ENCODE measurements around the gene IGFBP6. TPM values are rescaled to one million over a fixed set of nuclear protein-coding genes. Genes with fewer than 3 reads are reported as not detected.

The IGFBP6 gene
- total RNA-seq, 2 donors from 2014 or later: 189 to 532 TPM

GRCh38 chr12:53100466-53101151 lies 3.1 kb downstream of the IGFBP6 start:
- Histone ChIP-seq H3K4me3 (no peak overlapping the region), H3K4me1 (replicated peaks) (peaks cover 5% of the 10 kb centered on the region), H3K36me3 (no peaks in the 10 kb centered on the region), H3K27me3 (replicated peaks; ENCODE audit: insufficient read depth) (no peaks in the 10 kb centered on the region), H3K9me3 (no peaks in the 10 kb centered on the region), H3K27ac (no peak overlapping the region)
- intact Hi-C loops (cut with DNase I): no loop called here
- TF ChIP-seq POLR2AphosphoS5 (IDR thresholded peaks at IDR 0.05): no peak
- TF ChIP-seq POLR2A (IDR thresholded peaks at IDR 0.05): no peak
- no peak for TF ChIP-seq CTCF (IDR thresholded peaks at IDR 0.05)
- no peak for DNase-seq (ENCODE audit: low spot score)
- 88% methylated on average over 13 of the region's 13 CpGs for WGBS

GRCh38 chr12:53101266-53101665 lies 3.8 kb downstream of the IGFBP6 start:
- Histone ChIP-seq H3K4me1 (replicated peaks) (peaks cover 5% of the 10 kb centered on the region), H3K27me3 (replicated peaks; ENCODE audit: insufficient read depth) (no peaks in the 10 kb centered on the region), H3K36me3 (no peaks in the 10 kb centered on the region), H3K4me3 (no peak overlapping the region), H3K27ac (no peak overlapping the region), H3K9me3 (no peaks in the 10 kb centered on the region)
- TF ChIP-seq CTCF (IDR thresholded peaks at IDR 0.05) (no peak), POLR2AphosphoS5 (IDR thresholded peaks at IDR 0.05) (no peak), POLR2A (IDR thresholded peaks at IDR 0.05) (no peak)
- intact Hi-C loops (cut with DNase I): no loop called here
- DNase-seq (ENCODE audit: low spot score): no peak
- WGBS: 80% methylated on average over 7 of the region's 7 CpGs

GRCh38 chr12:53101931-53102781 lies 4.7 kb downstream of the IGFBP6 start:
- WGBS: 83% methylated on average over 12 of the region's 12 CpGs
- intact Hi-C loops (cut with DNase I): no loop called here
- no peaks in the 10 kb centered on the region for H3K36me3 ChIP-seq
- no peaks in the 10 kb centered on the region for H3K27me3 ChIP-seq (replicated peaks; ENCODE audit: insufficient read depth)
- DNase-seq (ENCODE audit: low spot score): no peak
- H3K27ac ChIP-seq: no peak overlapping the region
- H3K9me3 ChIP-seq: no peaks in the 10 kb centered on the region
- H3K4me3 ChIP-seq: no peak overlapping the region
- peaks cover 5% of the 10 kb centered on the region for H3K4me1 ChIP-seq (replicated peaks)
- TF ChIP-seq POLR2AphosphoS5 (IDR thresholded peaks at IDR 0.05): no peak
- TF ChIP-seq CTCF (IDR thresholded peaks at IDR 0.05): no peak
- TF ChIP-seq POLR2A (IDR thresholded peaks at IDR 0.05): no peak

- Histone ChIP-seq H3K27ac (no peak within 1 kb of the TSS), H3K27me3 (replicated peaks; ENCODE audit: insufficient read depth) (no peaks in the 10 kb centered on the region), H3K4me1 (replicated peaks) (peaks cover 5% of the 10 kb centered on the region), H3K36me3 (no peaks in the 10 kb centered on the region), H3K4me3 (no peak within 1 kb of the TSS), H3K9me3 (no peaks in the 10 kb centered on the region)
- intact Hi-C loops (cut with DNase I): no loop called here
- no peak for TF ChIP-seq POLR2AphosphoS5 (IDR thresholded peaks at IDR 0.05)
- TF ChIP-seq POLR2A (IDR thresholded peaks at IDR 0.05): no peak
- no peak for TF ChIP-seq CTCF (IDR thresholded peaks at IDR 0.05)
- DNase-seq (ENCODE audit: low spot score): no peak
- 75% methylated on average over 23 of the region's 23 CpGs for WGBS
Measured at GRCh38 chr12:53102883-53103807, 5.7 kb downstream of the IGFBP6 start, which contains the start of gene SOAT2. Gene SOAT2 (plus strand): TSS chr12:53103486. CDS start chr12:53103578, 92 bp downstream.

Measured in prostate gland (tissue), 2 donors.